Brain microvascular endothelial cell (primary cell): ENCODE data around the gene SIX3.

Experiments used
- DNase-seq: peaks from one replicate; pipeline ENCODE4 v3.0.0-alpha.2; 2020
- H3K27ac ChIP-seq: fragments of 250-450 bp; sonication (Bioruptor Pico); 2 replicates; pipeline ENCODE4 v1.5.1; 2020; ENCODE audit warnings: mild to moderate bottlenecking, moderate library complexity
- H3K27me3 ChIP-seq: fragments of 250-450 bp; sonication (Bioruptor Pico); replicated peaks from 2 replicates; pipeline ENCODE4 v1.5.1; 2020; ENCODE audit warnings: mild to moderate bottlenecking
- H3K36me3 ChIP-seq: fragments of 250-450 bp; sonication (Bioruptor Pico); replicated peaks from 2 replicates; pipeline ENCODE4 v1.5.1; 2020; ENCODE audit warnings: mild to moderate bottlenecking
- H3K4me3 ChIP-seq: 2 replicates; pipeline ENCODE4 v1.5.1; 2011; ENCODE audit warnings: low read depth, mild to moderate bottlenecking, control low read depth, low read length, moderate library complexity
- in situ Hi-C: cut with HindIII; loops from 2 replicates; pipeline ENCODE4 v1.10.0; 2017; ENCODE audit warnings: low sequenced_read_pairs, low pct_ligation_motif_present
- TF ChIP-seq, protein P1 (sequence below): IDR thresholded peaks from 2 replicates; pipeline ENCODE4 v1.5.1; 2011; ENCODE audit warnings: low read depth, mild to moderate bottlenecking, moderate library complexity, low read length, control low read depth, inconsistent platforms; ENCODE audit errors: missing control alignments

The SIX3 gene

DNA sequence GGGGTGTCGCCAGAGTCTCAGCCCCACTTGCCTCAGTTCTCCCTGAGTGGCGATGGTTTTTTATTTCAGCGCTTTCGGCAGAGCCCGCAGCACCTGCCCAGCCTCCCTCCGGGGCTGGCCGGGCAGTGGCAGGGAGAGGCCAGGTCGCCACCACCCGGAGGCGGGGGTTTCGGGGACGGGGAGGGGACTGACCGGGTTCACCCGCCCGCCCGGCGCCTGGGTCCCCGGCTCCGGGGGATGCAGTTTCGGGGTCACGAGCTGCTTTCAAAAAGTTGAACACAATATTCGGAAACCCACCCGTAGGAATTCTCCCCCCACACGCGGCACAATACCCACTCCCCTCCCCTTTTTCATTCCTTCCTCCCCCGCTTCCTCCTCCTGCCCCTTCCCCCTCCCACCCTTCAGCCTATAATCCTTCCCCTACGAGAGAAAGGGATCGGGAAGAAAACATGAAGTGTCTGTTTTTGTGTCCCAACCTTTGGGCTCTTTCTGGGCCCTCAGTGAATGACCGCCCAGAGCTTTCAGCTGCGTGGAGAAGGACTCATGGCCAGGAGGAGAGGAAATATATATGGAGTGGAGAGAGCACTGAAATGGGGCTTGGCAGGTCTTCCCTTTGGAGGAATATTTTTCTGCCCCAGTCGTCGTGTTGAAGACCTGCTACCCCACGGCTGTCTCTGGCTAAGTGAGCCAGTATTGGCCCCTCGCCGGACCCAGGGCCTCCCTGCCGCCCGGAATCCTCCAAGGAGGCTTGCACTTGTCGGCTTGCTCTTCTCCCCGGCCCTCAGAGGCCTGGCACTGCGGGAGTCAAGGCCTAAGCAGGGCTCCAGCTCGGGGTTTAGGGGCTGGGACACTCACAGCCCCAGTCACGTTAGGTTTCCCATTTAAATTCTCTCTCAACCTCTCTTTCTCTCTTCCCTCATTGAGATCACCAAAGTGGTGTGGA lies 2.1 kb upstream of the SIX3 start:
- Histone ChIP-seq H3K36me3 (no peaks in the 10 kb centered on the region), H3K27ac (no peak overlapping the region), H3K27me3 (peaks cover 93% of the 10 kb centered on the region), H3K4me3 (no peak overlapping the region)
- no peak for DNase-seq
- in situ Hi-C loops, result no loop called here
- TF ChIP-seq, protein P1, sequence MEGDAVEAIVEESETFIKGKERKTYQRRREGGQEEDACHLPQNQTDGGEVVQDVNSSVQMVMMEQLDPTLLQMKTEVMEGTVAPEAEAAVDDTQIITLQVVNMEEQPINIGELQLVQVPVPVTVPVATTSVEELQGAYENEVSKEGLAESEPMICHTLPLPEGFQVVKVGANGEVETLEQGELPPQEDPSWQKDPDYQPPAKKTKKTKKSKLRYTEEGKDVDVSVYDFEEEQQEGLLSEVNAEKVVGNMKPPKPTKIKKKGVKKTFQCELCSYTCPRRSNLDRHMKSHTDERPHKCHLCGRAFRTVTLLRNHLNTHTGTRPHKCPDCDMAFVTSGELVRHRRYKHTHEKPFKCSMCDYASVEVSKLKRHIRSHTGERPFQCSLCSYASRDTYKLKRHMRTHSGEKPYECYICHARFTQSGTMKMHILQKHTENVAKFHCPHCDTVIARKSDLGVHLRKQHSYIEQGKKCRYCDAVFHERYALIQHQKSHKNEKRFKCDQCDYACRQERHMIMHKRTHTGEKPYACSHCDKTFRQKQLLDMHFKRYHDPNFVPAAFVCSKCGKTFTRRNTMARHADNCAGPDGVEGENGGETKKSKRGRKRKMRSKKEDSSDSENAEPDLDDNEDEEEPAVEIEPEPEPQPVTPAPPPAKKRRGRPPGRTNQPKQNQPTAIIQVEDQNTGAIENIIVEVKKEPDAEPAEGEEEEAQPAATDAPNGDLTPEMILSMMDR, result no peak

DNA sequence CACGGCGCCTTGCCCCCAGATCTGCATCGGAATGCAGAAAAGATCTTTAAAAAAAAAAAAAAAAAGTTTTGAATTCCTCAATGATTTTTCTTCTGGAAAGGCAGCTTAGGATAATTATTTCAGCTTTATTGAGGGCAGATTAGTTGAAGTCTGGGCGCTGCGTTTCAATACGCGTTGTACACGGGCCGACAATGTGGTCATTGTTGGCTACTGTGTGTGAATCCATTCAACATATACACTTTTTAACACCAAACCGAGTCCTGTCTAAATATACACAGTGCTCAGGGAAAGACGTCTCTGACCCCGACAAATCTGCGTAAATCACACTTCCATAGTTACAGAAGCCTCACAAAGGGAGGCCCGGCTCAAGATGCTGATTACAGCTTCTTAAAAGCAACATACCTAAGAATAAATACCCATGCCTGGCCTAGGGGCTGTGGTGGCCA lies 1.4 kb upstream of the SIX3 start:
- no peak for DNase-seq
- TF ChIP-seq, protein P1, result no peak
- in situ Hi-C loops, result no loop called here
- H3K36me3 ChIP-seq, result no peaks in the 10 kb centered on the region
- H3K27ac ChIP-seq, result no peak overlapping the region
- H3K4me3 ChIP-seq, result no peak overlapping the region
- peaks cover 95% of the 10 kb centered on the region for H3K27me3 ChIP-seq

DNA sequence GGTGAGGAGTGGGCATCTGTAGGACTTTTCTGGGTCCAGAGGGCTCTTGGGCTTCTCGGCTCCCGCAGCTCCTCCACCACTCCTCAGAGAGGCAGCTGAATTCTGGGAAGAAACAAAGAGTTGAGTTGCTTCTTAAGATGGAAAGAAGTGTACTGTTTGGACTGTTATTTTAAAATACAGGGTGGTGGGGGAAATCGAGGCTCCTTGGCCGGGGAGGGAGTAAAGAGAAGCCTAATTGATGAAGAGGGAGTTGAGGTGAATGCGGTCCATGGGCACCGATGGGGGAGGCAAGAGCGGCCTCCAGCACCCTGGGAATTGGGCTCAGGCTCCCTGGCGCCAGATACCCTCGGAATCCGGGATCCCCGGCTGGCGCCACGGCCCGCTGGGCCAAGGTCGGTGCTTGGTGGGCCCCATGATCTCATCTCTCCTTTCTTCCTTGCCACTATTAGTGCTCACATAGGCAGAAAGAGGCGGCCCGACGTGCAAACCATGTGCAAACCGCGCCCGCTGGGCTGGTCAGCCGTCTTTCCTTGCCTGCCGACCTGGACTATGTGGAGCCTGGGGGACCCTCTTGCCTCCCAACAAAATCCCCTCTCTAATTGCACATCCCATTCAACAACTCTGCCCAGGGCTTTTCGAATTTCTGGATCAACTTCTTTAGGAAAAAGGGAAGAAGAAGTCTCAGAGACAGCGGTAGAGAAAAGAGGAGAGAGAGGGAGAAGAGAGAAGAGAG lies 604 bp upstream of the SIX3 start:
- in situ Hi-C loops, result no loop called here
- H3K4me3 ChIP-seq, result no peak overlapping the region
- H3K27me3 ChIP-seq, result peaks cover 94% of the 10 kb centered on the region

GRCh38 chr2:44942304-44943030 lies 965 bp downstream of the SIX3 start:
- H3K27me3 ChIP-seq, result peaks cover 94% of the 10 kb centered on the region
- TF ChIP-seq, protein P1, result no peak
- DNase-seq, result no peak
- in situ Hi-C loops, result no loop called here
- no peak overlapping the region for H3K4me3 ChIP-seq
- H3K27ac ChIP-seq, result no peak overlapping the region
- H3K36me3 ChIP-seq, result no peaks in the 10 kb centered on the region

More for the DNA sequence above, 604 bp upstream of the SIX3 start:
- no peak for DNase-seq
- TF ChIP-seq, protein P1, result no peak
- Histone ChIP-seq H3K27ac (no peak overlapping the region), H3K36me3 (no peaks in the 10 kb centered on the region)

- no peaks in the 10 kb centered on the region for H3K36me3 ChIP-seq
- in situ Hi-C loops, result no loop called here
- H3K27ac ChIP-seq, result no peak overlapping the region
- H3K4me3 ChIP-seq, result no peak overlapping the region
- TF ChIP-seq, protein P1, result no peak
- DNase-seq, result no peak
- peaks cover 94% of the 10 kb centered on the region for H3K27me3 ChIP-seq
Measured at GRCh38 chr2:44943031-44943692, 1.7 kb downstream of the SIX3 start.
